Activated naive CD4-positive, alpha-beta T cell treated with Interleukin-2 at 50 U/mL for 16 hours (primary cell): ENCODE data around the gene PPP4R1.

Experiments used
- DNase-seq: peaks from one replicate; pipeline ENCODE4 v3.0.0-alpha.2; 2020

PPP4R1 gene

GRCh38 chr18:9539283-9539682 is 75.1 kb downstream of the PPP4R1 start:
- DNase-seq, result no peak

GRCh38 chr18:9537677-9538076 is 76.7 kb downstream of the PPP4R1 start:
- no peak for DNase-seq

- DNase-seq, result no peak
Measured at GRCh38 chr18:9536354-9537152, 77.8 kb downstream of the PPP4R1 start.

- no peak for DNase-seq
Measured at GRCh38 chr18:9535430-9535991, 78.8 kb downstream of the PPP4R1 start.

- no peak for DNase-seq
Measured at GRCh38 chr18:9534844-9535243, 79.5 kb downstream of the PPP4R1 start.

GRCh38 chr18:9531791-9532410 is 82.5 kb downstream of the PPP4R1 start:
- no peak for DNase-seq

GRCh38 chr18:9530226-9531009 is 83.9 kb downstream of the PPP4R1 start:
- DNase-seq, result no peak

- DNase-seq, result no peak
Measured at GRCh38 chr18:9526458-9526857, 87.9 kb downstream of the PPP4R1 start.

- no peak for DNase-seq
Measured at GRCh38 chr18:9522952-9523351, 91.4 kb downstream of the PPP4R1 start.

GRCh38 chr18:9521770-9522169 is 92.6 kb downstream of the PPP4R1 start:
- no peak for DNase-seq

GRCh38 chr18:9520666-9521065 is 93.7 kb downstream of the PPP4R1 start:
- no peak for DNase-seq

GRCh38 chr18:9519399-9519798 is 95.0 kb downstream of the PPP4R1 start:
- DNase-seq, result no peak

GRCh38 chr18:9517869-9518268 is 96.5 kb downstream of the PPP4R1 start:
- DNase-seq, result no peak

GRCh38 chr18:9516437-9517064 is 97.8 kb downstream of the PPP4R1 start:
- DNase-seq, result no peak

- no peak for DNase-seq
Measured at GRCh38 chr18:9513971-9514512, 100.3 kb downstream of the PPP4R1 start.

GRCh38 chr18:9508446-9509025 is 105.8 kb downstream of the PPP4R1 start:
- DNase-seq, result no peak

GRCh38 chr18:9507565-9508088 is 106.7 kb downstream of the PPP4R1 start:
- DNase-seq, result no peak

GRCh38 chr18:9506046-9506792 is 108.1 kb downstream of the PPP4R1 start:
- DNase-seq, result no peak
